Pancreas (tissue), 10 donors: ENCODE measurements around the gene ERCC3. TPM values are rescaled to one million over a fixed set of nuclear protein-coding genes. Genes with fewer than 3 reads are reported as not detected.
"Not testable (repeated sequence)": the region's sequence is repeated elsewhere in the genome, so short reads cannot be mapped to it uniquely, and the experiment has no call there.

Experiments used
- ATAC-seq, 4 donors: fragments of 200-7000 bp; cut with Tn5 transposase; one replicate each; pipeline versions ENCODE4 v1.8.0 to v1.9.1; 2020; ENCODE audit warnings: mild to moderate bottlenecking in 4 of 4, moderate library complexity in 4 of 4
- DNase-seq, 6 donors: peaks; one replicate each; pipeline ENCODE4 v3.0.0-alpha.2; 2020
- FAIRE-seq: peaks from 2 replicates; lab custom pipeline; 2012; peaks lifted over from hg19 to GRCh38; lab: Jason Lieb, UNC
- H3K27ac ChIP-seq, 4 donors: fragments of 200-600 bp; sonication (generic); 1 replicate in 3 of 4; 2 replicates in 1 of 4; pipeline versions ENCODE4 v1.5.0 to v1.8.0; 2020
- H3K27me3 ChIP-seq, 4 donors: fragments of 200-600 bp; one replicate each; pipeline ENCODE4 v1.8.0; 2021
- H3K36me3 ChIP-seq, 3 donors: fragments of 200-600 bp; sonication (generic) in 1 of 3; one replicate each; pipeline versions ENCODE4 v1.5.0 to v1.8.0; 2020 to 2021
- H3K4me1 ChIP-seq, 3 donors: fragments of 200-600 bp; one replicate each; pipeline ENCODE4 v1.8.0; 2021
- H3K4me3 ChIP-seq, 4 donors: fragments of 200-600 bp; sonication (generic) in 2 of 4; one replicate each; pipeline versions ENCODE4 v1.5.0 to v1.8.0; 2020 to 2021
- H3K9me3 ChIP-seq, 4 donors: fragments of 200-600 bp; one replicate each; pipeline ENCODE4 v1.8.0; 2021
- CTCF ChIP-seq, 4 donors: fragments of 200-600 bp; sonication (generic) in 3 of 4; IDR thresholded peaks; one replicate each; pipeline versions ENCODE4 v1.5.0 to v1.8.0; 2021; ENCODE audit warnings: antibody characterized with exemption in 4 of 4
- WGBS, 2 donors: extraction: QIAGEN DNeasy Blood & Tissue Kit; methylation state at CpG; one replicate each; pipeline ENCODE4 v1.1.7; 2013; 5-methylcytosine and 5-hydroxymethylcytosine counted together
- intact Hi-C, 3 donors: fragments of 100-400 bp; cut with DNase I; formaldehyde crosslinking; loops; one replicate each; pipeline versions ENCODE4 v1.11.1 to v1.14.2; 2022
- polyA plus RNA-seq, 2 donors: library from polyadenylated mRNA; stranded (reverse); fragments of 200-250 nt; gene quantifications; one replicate each; pipeline ENCODE4 v1.2.3, GENCODE V29; 2013
- total RNA-seq, 6 donors: library from RNA; stranded (reverse); fragmentation: NEBNext Ultra II Directional in 4 of 6; extraction: Animal tissue kit (Norgen Biotek cat#: 25700) in 4 of 6; gene quantifications; one replicate each; pipeline versions ENCODE4 v1.2.1 to v1.2.4, GENCODE V29; 2021 to 2023
- donor health status: healthy with polysubstance abuse.
- donor health status: DM: no; HTN: no; CAD: no; lungs with moderate emphysema.
- donor health status: DM: no; HTN: no; CAD: no.
- donor health status: control.
- donor health status: control.
- donor health status: Bipolar disorder and iron deficiency.
- donor health status: DM: yes; HTN: yes; CAD: no.
- donor health status: DM: no; HTN: no; CAD: no.
- donor health status: DM: no; HTN: no; CAD: no.
- donor health status: DM: yes; HTN: yes; CAD: no.

The ERCC3 gene
- total and polyA plus RNA-seq, 8 donors: 12.9 to 33.0 (median 17.3) TPM

GRCh38 chr2:127216095-127216494 is 77.8 kb downstream of the ERCC3 start:
- peaks cover 0 to 8% (median 4%) of the 10 kb centered on the region in 4 donors for H3K27me3 ChIP-seq
- intact Hi-C loops: no loop called here
- H3K9me3 ChIP-seq: no peaks in the 10 kb centered on the region
- H3K27ac ChIP-seq: no peak overlapping the region
- 79 to 84% methylated on average over 2 of the region's 2 CpGs for WGBS, 2 donors
- H3K36me3 ChIP-seq: no peaks in the 10 kb centered on the region
- H3K4me1 ChIP-seq: peaks cover 0 to 12% (median 0%) of the 10 kb centered on the region in 3 donors
- no peak for FAIRE-seq
- TF ChIP-seq CTCF (IDR thresholded peaks at IDR 0.05): no peak
- H3K4me3 ChIP-seq: no peak overlapping the region
- no peak for DNase-seq
- no peak for ATAC-seq

GRCh38 chr2:127214201-127214600 is 79.7 kb downstream of the ERCC3 start:
- 87% methylated on average over 2 of the region's 2 CpGs for WGBS, 2 donors
- H3K4me1 ChIP-seq, ATAC-seq, H3K27ac ChIP-seq, H3K4me3 ChIP-seq, H3K36me3 ChIP-seq, DNase-seq, intact Hi-C loops, H3K27me3 ChIP-seq, H3K9me3 ChIP-seq, FAIRE-seq: not testable (repeated sequence)

DNA sequence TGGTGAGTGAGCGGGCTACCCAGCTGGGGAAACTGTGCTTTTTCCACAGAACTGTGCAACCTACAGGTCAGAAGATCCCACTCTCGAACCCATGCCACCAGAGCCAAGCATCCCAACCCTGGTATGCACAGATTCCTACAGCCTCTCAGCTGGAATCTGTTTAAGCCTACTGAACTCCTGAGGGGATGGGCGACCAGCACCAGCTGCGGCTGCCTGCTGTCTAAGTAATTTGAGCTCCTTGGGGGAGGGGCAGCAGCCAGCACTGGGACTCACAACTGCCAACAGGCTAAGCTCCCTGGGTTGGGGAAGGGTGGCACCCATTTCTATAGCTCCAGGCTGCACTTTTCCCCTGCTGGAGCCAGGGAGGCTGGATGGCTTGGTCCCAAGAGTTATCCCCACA is 85.6 kb downstream of the ERCC3 start:
- no peak for FAIRE-seq
- intact Hi-C loops: loop anchor here in 1 of 3 donors (10.0 kb wide), 1 partner anchor 266 kb away; no protein-coding TSS in a partner anchor
- DNase-seq: no peak
- Histone ChIP-seq H3K4me1 (no peaks in the 10 kb centered on the region), H3K4me3 (no peak overlapping the region), H3K27ac (no peak overlapping the region), H3K27me3 (no peaks in the 10 kb centered on the region), H3K36me3 (no peaks in the 10 kb centered on the region), H3K9me3 (no peaks in the 10 kb centered on the region)
- no peak for ATAC-seq
- TF ChIP-seq CTCF (IDR thresholded peaks at IDR 0.05): no peak
- WGBS, 2 donors: 69 to 70% methylated on average over 4 of the region's 4 CpGs

Other genes with a start within 250 kb of the ERCC3 start
- gene BIN1, start 187.0 kb downstream of the ERCC3 start, total RNA-seq: 10 to 100 TPM; 13.3 to 21.3 (median 15.4) TPM
- 10 to 100 TPM; 15.6 to 19.6 TPM for gene BIN1, start 187.0 kb downstream of the ERCC3 start, polyA plus RNA-seq
- under 1 TPM in 3 of 6 donors, not detected in 3; 0.03 to 0.09 (median 0.03) TPM for gene CYP27C1, start 73.8 kb downstream of the ERCC3 start, total RNA-seq
- under 1 TPM; 0.02 to 0.04 TPM for gene CYP27C1, start 73.8 kb downstream of the ERCC3 start, polyA plus RNA-seq
- gene MAP3K2, start 93.8 kb upstream of the ERCC3 start, total RNA-seq: 10 to 100 TPM; 21.0 to 37.6 (median 24.6) TPM
- 1 to 10 TPM; 4.2 to 6.9 TPM for gene MAP3K2, start 93.8 kb upstream of the ERCC3 start, polyA plus RNA-seq
- under 1 TPM in 3 of 6 donors, not detected in 3; 0.26 to 0.86 (median 0.41) TPM for gene PROC, start 124.3 kb upstream of the ERCC3 start, total RNA-seq
- gene PROC, start 124.3 kb upstream of the ERCC3 start, polyA plus RNA-seq: 1 to 10 TPM; 1.7 to 3.2 TPM
- 10 to 100 TPM in 5 of 6 donors, 1 to 10 TPM in 1; 9.7 to 20.3 (median 12.1) TPM for gene IWS1, start 232.3 kb upstream of the ERCC3 start, total RNA-seq
- gene IWS1, start 232.3 kb upstream of the ERCC3 start, polyA plus RNA-seq: 10 to 100 TPM; 16.0 to 22.3 TPM
- gene MYO7B, start 241.5 kb upstream of the ERCC3 start, total RNA-seq: 1 to 10 TPM in 2 of 6 donors, under 1 TPM in 4; 0.12 to 1.4 (median 0.58) TPM
- 1 to 10 TPM in 1 of 2 donors, under 1 TPM in 1; 0.80 to 1.5 TPM for gene MYO7B, start 241.5 kb upstream of the ERCC3 start, polyA plus RNA-seq